Endothelial cell of umbilical vein (primary cell): ENCODE measurements around the gene CYB561A3. TPM values are rescaled to one million over a fixed set of nuclear protein-coding genes. Genes with fewer than 3 reads are reported as not detected.

Experiments used
- BruUV-seq: library from RNA; stranded (reverse); fragments of 400-500 nt; replicated peaks from 2 replicates; lab custom pipeline; 2021; lab: Mats Ljungman, UMichigan
- CTCF ChIA-PET: fragments of 300-600, 350-600 bp; sonication (Branson Sonifier 250); formaldehyde crosslinking; loops from one replicate; lab custom pipeline; 2021; ENCODE audit warnings: antibody characterized with exemption, inconsistent platforms; lab: Charles Lee
- POLR2A ChIA-PET: fragments of 300-600, 350-600 bp; sonication (Branson Sonifier 250); formaldehyde crosslinking; loops from one replicate; lab custom pipeline; 2021; ENCODE audit warnings: antibody characterized with exemption, inconsistent platforms; lab: Charles Lee
- DNase-seq: peaks from one replicate; pipeline ENCODE4 v3.0.0-alpha.2; 2011; ENCODE audit warnings: low read depth, low spot score
- FAIRE-seq: peaks from 2 replicates; lab custom pipeline; 2011; peaks lifted over from hg19 to GRCh38; lab: Jason Lieb, UNC
- H2AFZ ChIP-seq: 2 replicates; pipeline ENCODE4 v1.6.0; 2012; ENCODE audit warnings: low read depth, low read length, control low read depth, inconsistent platforms
- H3K27ac ChIP-seq: 2 replicates; pipeline ENCODE4 v1.5.1; 2011; ENCODE audit warnings: low read depth, mild to moderate bottlenecking, control low read depth, low read length, moderate library complexity; ENCODE audit not compliant: insufficient read depth
- H3K27me3 ChIP-seq, 2 experiments: 2 replicates each; pipeline versions ENCODE4 v1.6.0 to v1.6.1; 2011; ENCODE audit warnings: low read length in 2 of 2, mixed read lengths in 1 of 2; ENCODE audit not compliant: control insufficient read depth in 2 of 2, insufficient read depth in 2 of 2
- H3K36me3 ChIP-seq, 2 experiments: 2 replicates in 1 of 2; 3 replicates in 1 of 2; pipeline ENCODE4 v1.5.1; 2011; ENCODE audit warnings: low read length in 2 of 2, mild to moderate bottlenecking in 1 of 2, moderate library complexity in 1 of 2; ENCODE audit not compliant: control insufficient read depth in 2 of 2, insufficient read depth in 2 of 2; ENCODE audit errors: extremely low read depth in 1 of 2
- H3K4me1 ChIP-seq: 3 replicates; pipeline ENCODE4 v1.5.1; 2011; ENCODE audit warnings: mild to moderate bottlenecking, low read length; ENCODE audit not compliant: control insufficient read depth, insufficient read depth; ENCODE audit errors: extremely low read depth
- H3K4me2 ChIP-seq: 2 replicates; pipeline ENCODE4 v1.6.1; 2011; ENCODE audit warnings: low read length, control low read depth, mixed read lengths; ENCODE audit not compliant: insufficient read depth
- H3K4me3 ChIP-seq, 3 experiments: fragments of 200-600 bp in 1 of 3; sonication (generic), shearing (Covaris generic) in 1 of 3; replicated peaks in 1 of 3; 2 replicates each; pipeline ENCODE4 v1.5.1; 2011 to 2016; ENCODE audit warnings: control low read depth in 3 of 3, low read length in 3 of 3, mild to moderate bottlenecking in 2 of 3, inconsistent platforms in 1 of 3, low read depth in 1 of 3, moderate library complexity in 1 of 3; ENCODE audit not compliant: insufficient read depth in 1 of 3
- H3K79me2 ChIP-seq: 2 replicates; pipeline ENCODE4 v1.6.0; 2012; ENCODE audit warnings: low read length, inconsistent platforms; ENCODE audit not compliant: control insufficient read depth, insufficient read depth
- H3K9ac ChIP-seq: replicated peaks from 2 replicates; pipeline ENCODE3; 2011; ENCODE audit warnings: low read length, control low read depth; ENCODE audit not compliant: insufficient read depth; ENCODE audit errors: extremely low read depth
- H3K9me1 ChIP-seq: replicated peaks from 3 replicates; pipeline ENCODE4 v1.6.0; 2011; ENCODE audit warnings: mild to moderate bottlenecking, low read length; ENCODE audit not compliant: control insufficient read depth, insufficient read depth; ENCODE audit errors: extremely low read depth
- H3K9me3 ChIP-seq: replicated peaks from 2 replicates; pipeline ENCODE4 v1.5.1; 2012; ENCODE audit warnings: low read length, inconsistent platforms; ENCODE audit not compliant: control insufficient read depth, insufficient read depth
- H4K20me1 ChIP-seq: replicated peaks from 2 replicates; pipeline ENCODE3; 2011; ENCODE audit warnings: mild to moderate bottlenecking, low read length; ENCODE audit not compliant: control insufficient read depth, insufficient read depth; ENCODE audit errors: extremely low read depth
- CTCF ChIP-seq, 2 donors: IDR thresholded peaks; 1 replicate in 1 of 2; 2 replicates in 1 of 2; pipeline ENCODE4 v1.5.1; 2011; ENCODE audit warnings: low read length in 2 of 2, mild to moderate bottlenecking in 2 of 2, moderate library complexity in 2 of 2, control low read depth in 1 of 2, inconsistent platforms in 1 of 2, low read depth in 1 of 2; ENCODE audit not compliant: insufficient read depth in 1 of 2; ENCODE audit errors: extremely low read depth in 1 of 2
- EZH2 ChIP-seq: IDR thresholded peaks from 2 replicates; pipeline ENCODE4 v1.6.1; 2012; ENCODE audit warnings: borderline replicate concordance, low read depth, mild to moderate bottlenecking, moderate library complexity, low read length, inconsistent platforms; ENCODE audit not compliant: severe bottlenecking
- FOS ChIP-seq: IDR thresholded peaks from 2 replicates; pipeline ENCODE4 v1.6.1; 2011; ENCODE audit warnings: mild to moderate bottlenecking, low read length, moderate library complexity, borderline replicate concordance; ENCODE audit not compliant: insufficient read depth
- GATA2 ChIP-seq: IDR thresholded peaks from 2 replicates; pipeline ENCODE4 v1.7.0; 2011; ENCODE audit warnings: low read depth, mild to moderate bottlenecking, moderate library complexity, mixed read lengths, low read length; ENCODE audit not compliant: insufficient read length, insufficient read depth
- JUN ChIP-seq: IDR thresholded peaks from 2 replicates; pipeline ENCODE4 v1.6.1; 2011; ENCODE audit warnings: borderline replicate concordance, low read depth; ENCODE audit not compliant: insufficient read length, insufficient read depth
- MYC ChIP-seq: IDR thresholded peaks from one replicate; pipeline ENCODE4 v1.6.1; 2011; ENCODE audit warnings: mild to moderate bottlenecking, low read depth, low read length
- POLR2A ChIP-seq: IDR thresholded peaks from 2 replicates; pipeline ENCODE4 v1.6.1; 2012; ENCODE audit warnings: low read depth, mild to moderate bottlenecking, control low read depth, low read length
- POLR2AphosphoS5 ChIP-seq: IDR thresholded peaks from 2 replicates; pipeline ENCODE4 v1.6.1; 2012; ENCODE audit warnings: low read depth, mild to moderate bottlenecking, control low read depth, low read length, moderate library complexity; ENCODE audit not compliant: insufficient read depth
- dilution Hi-C: fragments of 300-500 bp; cut with MboI; formaldehyde crosslinking; loops from one replicate; pipeline ENCODE4 v1.15.0; 2019; ENCODE audit warnings: low sequenced_read_pairs; ENCODE audit not compliant: extremely low pct_ligation_motif_present
- intact Hi-C: fragments of 100-400 bp; cut with micrococcal nuclease; formaldehyde crosslinking; loops from one replicate; pipeline ENCODE4 v1.10.0; 2022
- polyA plus RNA-seq, 4 experiments: library from polyadenylated mRNA; depleted of rRNA in 3 of 4; stranded (reverse) in 3 of 4; unstranded in 1 of 4; fragments of >200 nt; gene quantifications; 2 replicates each; pipeline versions ENCODE4 v1.2.1 to v1.2.3, GENCODE V29; 2011 to 2012; ENCODE audit warnings: missing spikeins in 1 of 4
- total RNA-seq: library from RNA; stranded (reverse); gene quantifications from 2 replicates; pipeline ENCODE4 v1.2.3, GENCODE V29; 2021
- TF ChIP-seq, protein P1 (sequence below): IDR thresholded peaks from 2 replicates; pipeline ENCODE4 v1.6.1; 2011; ENCODE audit not compliant: insufficient read depth, insufficient read length

CYB561A3 gene
- total and polyA plus RNA-seq, 2 donors (not counting 3 experiments of a cell fraction or from before 2014, with no cell fraction given): 41.6 to 103 TPM

DNA sequence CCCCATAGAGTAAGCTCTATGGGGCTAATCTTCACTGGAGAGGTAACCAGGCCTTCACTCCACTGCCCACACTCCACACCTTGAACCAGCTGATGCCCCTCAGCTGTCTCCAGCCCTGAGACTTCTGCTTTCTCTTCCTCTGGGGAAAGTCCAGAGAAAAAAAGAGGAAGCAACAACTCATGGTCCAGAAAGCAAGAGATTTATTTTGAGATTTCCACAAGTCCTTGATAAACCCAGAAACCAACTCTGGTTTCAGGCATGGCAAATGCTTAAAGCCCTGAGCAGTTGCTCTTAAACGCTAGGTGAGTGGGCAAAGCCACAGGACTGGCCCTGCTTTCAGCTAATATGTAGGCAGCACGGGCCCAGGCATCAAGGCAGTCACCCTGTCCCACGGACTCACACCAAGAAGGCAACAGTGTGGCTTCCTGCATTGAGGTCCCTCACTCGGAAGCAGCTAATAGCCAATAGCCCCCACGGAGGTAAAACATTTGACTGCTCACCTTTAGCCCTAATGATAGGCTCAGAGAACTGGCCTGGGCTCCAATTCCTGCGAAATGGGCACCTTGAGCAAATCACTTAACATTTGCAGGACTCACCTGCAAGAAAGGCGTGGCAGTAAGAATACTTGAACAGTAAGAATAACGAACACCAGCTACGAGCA is 4.3 kb downstream of the CYB561A3 start:
- BruUV-seq: no TSS peak

More for the DNA sequence above, 4.3 kb downstream of the CYB561A3 start:
- FAIRE-seq (no peak), DNase-seq (no peak)
- Histone ChIP-seq H3K27ac (no peak overlapping the region), H4K20me1 (no peaks in the 10 kb centered on the region), H2AFZ (no peak overlapping the region), H3K9ac (no peak overlapping the region), H3K27me3 (no peaks in the 10 kb centered on the region), H3K4me2 (no peak overlapping the region), H3K4me1 (peaks cover 12% of the 10 kb centered on the region), H3K9me3 (no peaks in the 10 kb centered on the region), H3K9me1 (no peaks in the 10 kb centered on the region), H3K4me3 (no peak overlapping the region), H3K79me2 (peaks cover 6% of the 10 kb centered on the region), H3K36me3 (peaks cover 0 to 9% of the 10 kb centered on the region in 2 experiments)
- intact Hi-C loops (no loop called here), dilution Hi-C loops (no loop called here)
- CTCF ChIA-PET: interaction anchor here (1.1 to 2.6 kb wide), 5 partner anchors 9 to 78 kb away, joined by 3 to 12 read pairs (median 4); no protein-coding TSS in a partner anchor
- POLR2A ChIA-PET: no interaction called here
- TF ChIP-seq CTCF (IDR thresholded peaks at IDR 0.05; ENCODE audit: extremely low read depth in 1 of 2, insufficient read depth in 1 of 2, low read depth in 1 of 2, low read length in 2 of 2) (no peak), POLR2A (no peak), JUN (no peak), FOS (no peak), MYC (no peak), EZH2 (no peak), POLR2AphosphoS5 (no peak), GATA2 (no peak)
- TF ChIP-seq, protein P1, sequence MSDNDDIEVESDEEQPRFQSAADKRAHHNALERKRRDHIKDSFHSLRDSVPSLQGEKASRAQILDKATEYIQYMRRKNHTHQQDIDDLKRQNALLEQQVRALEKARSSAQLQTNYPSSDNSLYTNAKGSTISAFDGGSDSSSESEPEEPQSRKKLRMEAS: no peak
